Neural crest cell (in vitro differentiated cells): ENCODE results near the gene BCAT1. TPM values are rescaled to one million over a fixed set of nuclear protein-coding genes. Genes with fewer than 3 reads are reported as not detected.

Experiments used
- DNase-seq: peaks from one replicate; pipeline ENCODE4 v3.0.0; 2021; ENCODE audit warnings: low read depth, mixed read lengths, low spot score
- H3K27ac Mint-ChIP-seq: one replicate; pipeline ENCODE4 v1.8.0; 2021; ENCODE audit warnings: mild to moderate bottlenecking, mixed read lengths; ENCODE audit not compliant: unreplicated experiment
- H3K27me3 Mint-ChIP-seq: 2 replicates; pipeline ENCODE4 v1.8.0; 2021; ENCODE audit warnings: low read depth, mild to moderate bottlenecking, mixed read lengths
- H3K36me3 Mint-ChIP-seq: 2 replicates; pipeline ENCODE4 v1.8.0; 2021; ENCODE audit warnings: low read depth, mild to moderate bottlenecking, mixed read lengths
- H3K4me1 Mint-ChIP-seq: 2 replicates; pipeline ENCODE4 v1.8.0; 2021; ENCODE audit warnings: mixed read lengths
- H3K4me3 Mint-ChIP-seq: one replicate; pipeline ENCODE4 v1.8.0; 2021; ENCODE audit warnings: mild to moderate bottlenecking, mixed read lengths
- H3K9me3 Mint-ChIP-seq: 2 replicates; pipeline ENCODE4 v1.8.0; 2021; ENCODE audit warnings: mixed read lengths
- CTCF ChIP-seq: fragments of 200-600 bp; sonication (generic); conservative IDR thresholded peaks from 2 replicates; pipeline ENCODE4 v1.5.0; 2021; ENCODE audit warnings: antibody characterized with exemption, mild to moderate bottlenecking
- total RNA-seq: library from RNA; stranded (reverse); gene quantifications from 2 replicates; pipeline ENCODE4 v1.2.1, GENCODE V29; 2021

Gene BCAT1
- total RNA-seq, 1 donor from 2014 or later: 199 TPM

- Mint-ChIP-seq H3K27me3 (peaks cover 13% of the 10 kb centered on the region), H3K4me1 (peaks cover 31% of the 10 kb centered on the region), H3K36me3 (peaks cover 4% of the 10 kb centered on the region), H3K4me3 (peak overlapping the region; percentile 94), H3K27ac (peak overlapping the region; percentile 79), H3K9me3 (no peaks in the 10 kb centered on the region)
- DNase-seq: peak; percentile 22
- TF ChIP-seq CTCF: no peak
Observed at GRCh38 chr12:24902511-24903328, 46.2 kb downstream of the BCAT1 start.

- no peaks in the 10 kb centered on the region for H3K9me3 Mint-ChIP-seq
- TF ChIP-seq CTCF: peak; percentile 30
- peak; percentile 52 for DNase-seq
- peaks cover 7% of the 10 kb centered on the region for H3K36me3 Mint-ChIP-seq
- H3K4me3 Mint-ChIP-seq: peak overlapping the region; percentile 94
- H3K27ac Mint-ChIP-seq: peak overlapping the region; percentile 0
- peaks cover 13% of the 10 kb centered on the region for H3K27me3 Mint-ChIP-seq
- peaks cover 31% of the 10 kb centered on the region for H3K4me1 Mint-ChIP-seq
Observed at GRCh38 chr12:24901576-24902461, 47.1 kb downstream of the BCAT1 start.

- Mint-ChIP-seq H3K9me3 (no peaks in the 10 kb centered on the region), H3K27ac (no peak overlapping the region), H3K36me3 (peaks cover 7% of the 10 kb centered on the region), H3K27me3 (peaks cover 13% of the 10 kb centered on the region), H3K4me3 (peak overlapping the region; percentile 1), H3K4me1 (peaks cover 33% of the 10 kb centered on the region)
- TF ChIP-seq CTCF: no peak
- no peak for DNase-seq
Observed at GRCh38 chr12:24900196-24900595, 48.7 kb downstream of the BCAT1 start.

- Mint-ChIP-seq H3K27ac (no peak overlapping the region), H3K27me3 (peaks cover 13% of the 10 kb centered on the region), H3K4me1 (peaks cover 39% of the 10 kb centered on the region), H3K36me3 (peaks cover 7% of the 10 kb centered on the region), H3K9me3 (no peaks in the 10 kb centered on the region), H3K4me3 (no peak overlapping the region)
- TF ChIP-seq CTCF: no peak
- no peak for DNase-seq
Observed at GRCh38 chr12:24899503-24900075, 49.3 kb downstream of the BCAT1 start.

GRCh38 chr12:24898606-24899005 is 50.3 kb downstream of the BCAT1 start:
- no peak overlapping the region for H3K4me3 Mint-ChIP-seq
- no peak overlapping the region for H3K27ac Mint-ChIP-seq
- TF ChIP-seq CTCF: no peak
- DNase-seq: no peak
- peaks cover 7% of the 10 kb centered on the region for H3K36me3 Mint-ChIP-seq
- peaks cover 41% of the 10 kb centered on the region for H3K4me1 Mint-ChIP-seq
- H3K27me3 Mint-ChIP-seq: peaks cover 13% of the 10 kb centered on the region
- H3K9me3 Mint-ChIP-seq: no peaks in the 10 kb centered on the region
